GM21717 (cell line): ENCODE results near the gene PTCD3.

ENCODE experiments used
- ATAC-seq: cut with Tn5 transposase; IDR thresholded peaks from one replicate; pipeline ENCODE4 v1.9.1; 2021; ENCODE audit warnings: mild to moderate bottlenecking, moderate library complexity; ENCODE audit not compliant: unreplicated experiment

The PTCD3 gene

GRCh38 chr2:86105969-86106945, at the start of gene PTCD3:
Gene PTCD3, plus strand, starts transcription at chr2:86106235. Its CDS starts 13 bp downstream, at chr2:86106248.
- ATAC-seq, result peak; percentile 87

DNA sequence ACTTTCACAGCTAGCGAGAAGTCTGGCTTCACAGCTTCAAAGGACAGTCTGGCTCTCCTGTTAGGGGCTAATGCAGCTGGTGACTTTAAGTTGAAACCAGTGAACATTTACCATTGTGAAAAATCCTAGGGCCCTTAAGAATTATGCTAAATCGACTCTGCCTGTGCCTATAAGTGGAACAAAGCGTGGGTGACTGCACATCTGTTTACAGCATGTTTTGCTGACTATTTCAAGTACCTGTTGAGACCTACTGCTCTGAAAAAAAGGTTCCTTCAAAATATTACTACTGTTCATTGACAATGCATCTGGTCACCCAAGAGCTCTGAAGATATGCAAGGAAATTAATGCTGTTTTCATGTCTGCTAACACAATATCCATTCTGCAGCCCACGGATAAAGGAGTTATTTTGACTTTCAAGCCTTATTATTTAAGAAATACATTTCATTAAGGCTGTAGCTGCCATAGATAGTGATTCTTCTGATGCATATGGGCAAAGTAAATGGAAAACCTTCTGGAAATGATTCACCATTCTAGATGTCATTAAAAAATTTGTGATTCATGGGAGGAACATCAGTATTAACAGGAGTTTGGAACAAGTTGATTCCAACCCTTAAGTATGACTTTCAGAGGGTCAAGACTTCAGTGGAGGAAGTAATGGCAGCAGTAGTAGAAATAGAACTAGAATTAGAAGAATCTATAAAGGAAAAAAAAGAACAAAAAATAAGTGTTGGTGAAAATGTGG, 49.3 kb upstream of the PTCD3 start:
- ATAC-seq, result no peak

DNA sequence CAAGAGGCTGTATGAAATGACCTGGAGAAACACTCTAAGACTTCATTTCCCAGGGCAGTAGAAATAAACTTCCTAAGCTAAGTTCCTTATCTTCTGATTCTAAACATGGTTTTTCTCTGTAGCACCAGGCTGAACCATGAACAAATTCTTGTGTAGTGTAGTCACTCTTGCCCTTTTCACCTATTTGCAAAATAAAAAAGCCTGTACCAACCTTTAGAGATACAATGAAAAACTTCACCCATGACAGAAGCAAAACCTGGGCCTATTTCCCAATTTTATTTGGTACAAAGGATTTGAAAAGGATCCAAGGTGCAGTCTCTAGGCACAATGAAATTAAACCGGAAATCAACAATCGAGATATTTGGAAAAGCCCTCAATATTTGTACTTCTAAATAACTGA, 44.0 kb upstream of the PTCD3 start:
- ATAC-seq, result no peak

- ATAC-seq, result no peak
Observed at GRCh38 chr2:86064006-86064405, 42.0 kb upstream of the PTCD3 start.

DNA sequence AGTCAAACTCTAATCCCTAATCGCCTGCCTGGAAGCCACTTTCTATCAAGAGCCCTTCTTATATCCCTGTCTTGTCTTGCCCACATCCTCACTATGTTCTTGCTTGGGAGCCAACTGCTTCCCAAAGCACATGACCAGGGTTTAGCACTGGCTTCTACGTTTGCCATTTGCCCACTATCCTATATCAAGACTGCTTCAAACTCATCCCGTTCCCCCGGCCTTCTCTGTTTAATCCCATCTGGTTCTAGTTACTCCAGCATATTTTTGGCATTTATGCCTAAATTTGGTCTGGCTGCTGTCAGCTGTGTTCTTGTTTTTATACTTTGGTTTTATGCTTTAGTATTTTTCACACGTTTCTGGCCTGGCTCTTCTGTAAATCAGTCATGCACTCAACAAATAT, 40.5 kb upstream of the PTCD3 start:
- ATAC-seq, result no peak

GRCh38 chr2:86066007-86066578, 39.9 kb upstream of the PTCD3 start:
- no peak for ATAC-seq

GRCh38 chr2:86066915-86067314, 39.1 kb upstream of the PTCD3 start:
- no peak for ATAC-seq

DNA sequence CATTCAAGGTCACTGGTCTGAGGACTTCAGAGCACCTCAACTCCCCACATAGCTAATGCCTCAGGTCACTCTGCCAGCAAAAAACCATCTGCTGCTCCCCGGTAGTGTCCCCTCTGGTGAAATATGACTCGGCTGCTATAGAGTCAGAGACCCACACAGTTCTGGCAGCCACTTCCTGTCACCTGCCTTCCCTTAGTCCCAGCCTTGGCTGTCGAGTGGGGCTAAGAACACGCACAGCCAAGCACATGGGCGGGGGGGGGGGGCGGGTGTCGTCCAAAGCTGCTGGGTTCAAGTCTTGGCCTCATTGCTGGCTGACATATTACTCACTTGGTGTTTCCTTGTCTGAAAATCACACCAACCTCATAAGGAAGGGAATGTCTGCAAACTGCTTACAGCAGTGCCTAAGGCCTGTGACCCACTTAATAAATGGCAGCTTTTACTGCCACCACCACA, 37.9 kb upstream of the PTCD3 start:
- no peak for ATAC-seq

DNA sequence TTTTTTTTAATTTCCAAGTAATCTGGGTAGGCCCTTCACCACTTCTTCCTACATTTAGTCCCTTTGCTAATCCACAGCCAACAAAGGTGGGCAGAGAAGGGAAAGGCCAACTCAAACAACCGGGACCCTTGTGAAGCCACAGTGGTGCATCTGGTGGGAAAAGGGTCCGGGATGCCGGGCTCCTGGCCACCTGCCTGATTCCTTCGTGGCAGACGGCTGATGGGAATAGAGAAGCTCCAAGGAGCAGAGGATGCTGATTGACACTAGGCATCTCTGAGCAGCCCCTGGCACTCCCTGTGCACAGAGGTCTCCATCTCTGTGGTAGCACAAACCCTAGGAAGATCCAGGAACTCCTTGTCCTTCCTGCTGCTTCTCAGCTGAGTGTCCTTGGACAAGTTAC, 37.4 kb upstream of the PTCD3 start:
- ATAC-seq, result no peak

- ATAC-seq, result no peak
Observed at GRCh38 chr2:86069091-86069685, 36.8 kb upstream of the PTCD3 start.

GRCh38 chr2:86069783-86070339, 36.2 kb upstream of the PTCD3 start:
- no peak for ATAC-seq

DNA sequence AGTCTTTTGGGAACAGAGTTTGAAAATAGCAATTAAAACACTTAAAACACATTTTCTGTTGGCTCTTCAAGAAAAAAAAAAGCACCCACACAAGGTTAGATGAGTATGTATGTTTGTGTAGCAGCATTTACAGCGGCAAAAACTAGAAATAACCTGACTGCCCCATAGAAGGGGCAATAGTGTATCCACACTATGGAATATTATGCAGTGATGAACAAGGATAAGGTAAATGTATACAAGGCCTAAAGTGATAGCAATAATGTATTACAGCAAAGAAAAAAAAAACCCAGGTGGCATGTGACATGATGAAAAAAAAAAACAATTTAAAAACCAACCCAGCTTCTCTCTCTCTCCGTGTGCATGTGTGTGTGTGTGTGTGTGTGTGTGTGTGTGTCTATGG, 35.2 kb upstream of the PTCD3 start:
- no peak for ATAC-seq

DNA sequence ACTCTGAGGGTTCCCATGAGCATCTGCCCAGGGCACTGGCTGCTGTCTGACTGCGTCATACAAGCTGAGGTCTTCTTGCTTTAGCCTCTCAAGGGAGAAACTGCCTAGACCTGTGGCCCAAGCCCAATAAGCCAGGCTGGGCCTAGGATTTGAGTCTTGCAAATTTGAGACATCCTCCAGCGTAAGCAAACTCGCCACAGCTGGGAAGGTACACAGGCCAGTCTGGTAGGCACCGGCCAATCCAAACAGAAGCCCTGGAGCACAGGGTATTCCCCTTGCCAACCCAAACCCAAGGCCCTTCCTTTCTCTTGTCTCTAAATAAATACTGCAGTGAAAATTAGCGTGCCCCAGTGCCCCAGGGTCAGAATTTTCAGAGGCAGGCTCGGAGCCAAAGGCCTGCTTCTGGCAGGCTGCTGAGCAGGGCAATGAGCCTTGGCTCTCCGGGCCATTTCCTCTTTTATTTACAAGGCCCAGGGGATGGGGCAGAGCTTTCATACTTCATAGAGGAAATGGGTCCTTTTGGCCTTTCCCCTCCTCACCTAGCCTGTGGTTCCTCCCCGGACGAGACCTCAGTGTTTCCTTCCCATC, 33.7 kb upstream of the PTCD3 start:
- no peak for ATAC-seq

DNA sequence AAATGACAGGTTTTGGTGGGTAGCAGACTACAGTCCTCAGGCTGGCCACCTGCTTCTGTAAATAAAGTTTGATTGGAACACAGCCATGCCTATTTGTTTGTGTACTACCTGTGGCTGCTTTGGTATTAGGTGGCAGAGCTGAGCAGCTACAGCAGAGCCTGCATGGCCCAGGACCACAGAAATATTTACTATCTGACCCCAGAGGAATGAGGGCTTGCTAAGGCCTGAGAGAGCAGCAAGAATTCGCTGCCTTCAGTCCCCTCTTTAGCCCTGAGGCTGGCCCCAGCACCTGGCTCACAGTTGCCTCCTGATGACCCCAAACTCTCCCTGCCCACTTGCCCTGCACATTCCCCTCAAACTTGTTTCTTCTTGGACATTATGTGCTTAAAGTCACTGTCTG, 32.8 kb upstream of the PTCD3 start:
- no peak for ATAC-seq

GRCh38 chr2:86074256-86074655, 31.8 kb upstream of the PTCD3 start:
- ATAC-seq, result no peak

GRCh38 chr2:86074811-86075210, 31.2 kb upstream of the PTCD3 start:
- ATAC-seq, result no peak

DNA sequence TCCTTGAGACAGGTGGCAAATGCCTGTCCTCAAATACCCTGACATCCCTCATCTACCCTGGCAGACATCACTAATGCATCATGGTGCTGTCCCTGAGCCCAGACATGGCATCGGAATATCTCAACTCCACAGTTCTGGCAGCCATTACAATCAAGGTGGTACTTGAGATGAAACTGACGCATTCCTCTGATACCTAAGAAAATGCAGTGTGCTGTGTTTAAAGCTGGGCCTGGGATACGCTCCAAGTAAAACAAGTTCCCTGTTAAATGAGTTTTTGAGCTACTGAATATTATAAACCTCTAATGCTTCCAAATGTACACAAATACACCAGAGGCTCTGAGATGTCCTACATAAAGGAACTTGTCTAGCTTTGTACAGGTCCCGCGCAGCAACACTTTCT, 30.1 kb upstream of the PTCD3 start:
- ATAC-seq, result no peak

GRCh38 chr2:86078774-86079545, 27.1 kb upstream of the PTCD3 start:
- ATAC-seq, result no peak

- ATAC-seq, result peak; percentile 70
Observed at GRCh38 chr2:86079981-86080911, 25.8 kb upstream of the PTCD3 start.
